Mucosa of stomach (tissue), 1 donor: Measurements from ENCODE around the gene RIPPLY3.

ENCODE experiments used
- H3K27me3 ChIP-seq: one replicate; pipeline ENCODE4 v1.7.0; 2013; ENCODE audit warnings: mild to moderate bottlenecking, low read length; ENCODE audit not compliant: control insufficient read depth, insufficient read depth
- H3K36me3 ChIP-seq: one replicate; pipeline ENCODE4 v1.7.0; 2013; ENCODE audit warnings: low read length; ENCODE audit not compliant: control insufficient read depth, insufficient read depth
- H3K4me1 ChIP-seq: one replicate; pipeline ENCODE4 v1.7.0; 2013; ENCODE audit warnings: mild to moderate bottlenecking, low read length; ENCODE audit not compliant: control insufficient read depth, insufficient read depth
- H3K4me3 ChIP-seq: one replicate; pipeline ENCODE4 v1.7.0; 2013; ENCODE audit warnings: low read length
- H3K9ac ChIP-seq: one replicate; pipeline ENCODE4 v1.7.0; 2013; ENCODE audit warnings: mild to moderate bottlenecking, low read length, moderate library complexity
- H3K9me3 ChIP-seq: one replicate; pipeline ENCODE4 v1.7.0; 2013; ENCODE audit warnings: mild to moderate bottlenecking, low read length, moderate library complexity; ENCODE audit not compliant: control insufficient read depth
- donor health status: Pancreatic carcinoma.

Gene RIPPLY3

DNA sequence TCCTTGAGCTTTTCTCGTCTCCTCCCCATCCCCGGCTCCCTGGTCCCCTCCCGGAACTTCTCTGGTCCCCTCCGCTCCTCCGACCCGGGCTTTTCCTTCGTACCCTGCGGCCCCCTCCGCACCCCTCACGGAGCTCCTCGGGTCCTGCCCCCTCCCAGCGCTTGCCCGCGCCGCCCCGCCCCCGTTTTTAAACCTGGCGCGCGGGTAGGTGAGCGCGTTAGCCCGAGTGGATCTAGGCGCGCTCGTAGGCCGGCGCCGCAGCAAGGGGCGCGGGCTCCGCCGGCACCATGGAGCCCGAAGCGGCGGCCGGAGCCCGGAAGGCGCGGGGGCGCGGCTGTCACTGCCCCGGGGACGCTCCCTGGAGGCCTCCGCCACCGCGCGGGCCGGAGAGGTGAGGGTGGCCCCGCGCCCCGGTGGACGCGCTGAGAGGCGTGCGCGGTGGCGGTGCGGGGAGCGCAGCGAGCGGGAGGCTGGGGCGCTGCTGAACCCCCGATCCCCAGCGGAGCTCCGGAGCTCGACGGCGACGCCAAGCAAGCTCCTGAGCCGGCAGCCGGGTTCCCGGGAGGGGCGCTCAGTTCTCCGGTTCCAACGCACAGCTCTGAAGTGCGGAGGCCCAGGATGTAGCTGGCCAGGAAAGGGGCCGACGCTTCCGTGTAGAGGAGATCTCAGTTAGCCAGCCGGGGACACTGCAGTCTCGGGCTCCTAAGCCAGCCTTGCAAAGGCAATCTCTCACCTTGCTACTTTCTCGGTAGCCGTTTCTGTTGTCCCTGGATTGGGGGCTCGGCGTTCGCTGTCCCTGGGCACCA lies at the start of gene RIPPLY3:
TSS of gene RIPPLY3 (plus strand) at position 217 of the 806 bp plus-strand sequence. CDS start at position 288, 71 bp downstream.
- Histone ChIP-seq H3K9me3 (no peaks in the 10 kb centered on the region), H3K4me1 (peaks cover 11% of the 10 kb centered on the region), H3K9ac (no peak within 1 kb of the TSS), H3K27me3 (peaks cover 45% of the 10 kb centered on the region), H3K4me3 (no peak within 1 kb of the TSS), H3K36me3 (no peaks in the 10 kb centered on the region)

DNA sequence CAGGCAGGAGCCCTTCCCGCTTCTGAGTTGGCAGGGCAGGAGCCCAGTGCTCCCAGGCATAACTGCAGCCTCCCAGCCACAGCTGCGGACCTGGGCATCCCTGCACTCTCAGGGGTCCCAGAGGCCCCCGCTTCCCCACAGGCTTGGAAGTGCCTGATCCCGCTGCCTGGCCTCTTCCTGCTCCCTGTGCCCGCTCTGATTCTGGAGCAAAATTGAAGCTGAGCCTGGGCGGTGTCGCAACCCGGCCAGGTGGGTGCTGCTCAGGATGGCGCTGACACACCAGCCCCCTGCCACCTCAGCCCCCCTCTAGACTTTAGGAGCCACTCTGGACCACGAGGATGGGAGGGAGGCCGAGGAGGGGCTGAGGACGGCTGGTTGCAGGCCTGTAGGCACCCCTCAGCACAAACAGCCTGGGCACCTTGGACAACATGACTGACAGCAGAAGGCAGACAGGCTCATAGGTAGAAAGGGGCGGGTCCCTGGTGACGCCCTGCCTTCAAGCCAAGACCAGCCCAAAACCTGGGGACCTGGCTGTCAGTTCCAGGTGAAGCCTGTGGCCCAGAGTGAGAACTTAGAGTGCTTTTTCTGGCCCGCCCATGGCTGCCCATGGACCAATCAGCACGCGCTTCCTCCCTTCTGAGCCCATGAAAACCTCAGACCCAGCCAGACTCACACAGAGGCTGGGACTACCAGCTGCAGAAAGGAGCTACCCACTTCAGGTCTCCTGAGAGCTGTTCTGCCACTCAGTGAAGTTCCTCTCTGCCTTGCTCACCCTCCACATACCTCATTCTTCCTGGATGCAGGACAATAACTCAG lies 47.3 kb upstream of the RIPPLY3 start:
- Histone ChIP-seq H3K9ac (no peak overlapping the region), H3K27me3 (no peaks in the 10 kb centered on the region), H3K4me1 (no peaks in the 10 kb centered on the region), H3K36me3 (no peaks in the 10 kb centered on the region), H3K4me3 (no peak overlapping the region), H3K9me3 (no peaks in the 10 kb centered on the region)

- Histone ChIP-seq H3K4me3 (no peak overlapping the region), H3K4me1 (peaks cover 4% of the 10 kb centered on the region), H3K9ac (no peak overlapping the region), H3K9me3 (no peaks in the 10 kb centered on the region), H3K36me3 (no peaks in the 10 kb centered on the region), H3K27me3 (no peaks in the 10 kb centered on the region)
Measured at GRCh38 chr21:36960676-36961284, 45.7 kb upstream of the RIPPLY3 start.

DNA sequence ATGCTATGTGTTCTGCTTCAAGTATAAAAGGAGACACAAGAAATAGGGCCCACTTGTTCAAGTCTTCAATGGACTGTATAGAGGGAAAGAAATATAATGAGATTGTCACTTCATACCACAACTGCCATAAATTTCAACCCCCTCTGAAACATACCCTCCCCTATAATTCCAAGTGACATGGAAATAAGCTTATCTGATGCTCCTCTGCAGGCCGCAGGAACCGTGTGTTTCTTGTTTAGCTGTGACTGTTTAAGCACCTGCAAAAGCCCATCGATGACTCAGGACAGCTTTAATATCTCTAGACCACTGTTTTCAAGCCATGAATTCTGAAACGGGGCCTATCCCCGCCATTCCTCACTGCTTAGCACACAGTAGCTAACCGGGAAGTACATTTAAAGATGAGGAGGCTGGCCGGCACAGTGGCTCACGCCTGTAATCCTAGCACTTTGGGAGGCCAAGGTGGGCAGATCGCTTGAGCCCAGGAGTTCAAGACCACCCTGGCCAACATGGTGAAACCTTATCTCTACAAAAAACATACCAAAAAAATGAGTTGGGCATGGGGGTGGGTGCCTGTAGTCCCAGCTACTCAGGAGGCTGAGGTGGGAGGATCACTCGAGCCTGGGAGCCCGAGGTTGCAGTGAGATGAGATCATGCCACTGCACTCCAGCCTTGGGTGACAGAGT lies 44.3 kb upstream of the RIPPLY3 start:
- H3K36me3 ChIP-seq: no peaks in the 10 kb centered on the region
- peaks cover 8% of the 10 kb centered on the region for H3K4me1 ChIP-seq
- no peak overlapping the region for H3K9ac ChIP-seq
- H3K9me3 ChIP-seq: no peaks in the 10 kb centered on the region
- H3K27me3 ChIP-seq: no peaks in the 10 kb centered on the region
- H3K4me3 ChIP-seq: no peak overlapping the region

- Histone ChIP-seq H3K27me3 (no peaks in the 10 kb centered on the region), H3K36me3 (no peaks in the 10 kb centered on the region), H3K4me1 (peaks cover 10% of the 10 kb centered on the region), H3K4me3 (no peak overlapping the region), H3K9ac (no peak overlapping the region), H3K9me3 (no peaks in the 10 kb centered on the region)
Measured at GRCh38 chr21:36964398-36964797, 42.1 kb upstream of the RIPPLY3 start.

- H3K9ac ChIP-seq: no peak overlapping the region
- H3K36me3 ChIP-seq: no peaks in the 10 kb centered on the region
- H3K4me3 ChIP-seq: no peak overlapping the region
- no peaks in the 10 kb centered on the region for H3K9me3 ChIP-seq
- H3K4me1 ChIP-seq: peaks cover 10% of the 10 kb centered on the region
- no peaks in the 10 kb centered on the region for H3K27me3 ChIP-seq
Measured at GRCh38 chr21:36964827-36965719, 41.4 kb upstream of the RIPPLY3 start.

DNA sequence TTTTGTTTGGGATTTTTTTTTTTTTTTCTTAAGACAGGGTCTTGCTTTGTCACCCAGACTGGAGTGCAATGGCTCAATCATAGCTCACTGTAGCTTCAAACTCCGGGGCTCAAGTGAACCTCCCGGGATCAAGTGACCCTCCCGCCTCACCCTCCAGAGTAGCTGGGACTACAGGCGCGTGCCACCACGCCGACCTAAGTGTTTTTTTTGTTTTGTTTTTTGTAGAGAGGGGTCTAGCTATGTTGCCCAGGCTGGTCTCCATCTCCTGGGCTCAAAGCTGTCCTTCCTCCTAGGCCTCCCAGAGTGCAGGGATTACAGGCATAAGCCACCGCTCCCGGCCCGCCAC lies 40.8 kb upstream of the RIPPLY3 start:
- Histone ChIP-seq H3K9ac (peak overlapping the region; percentile 86), H3K9me3 (no peaks in the 10 kb centered on the region), H3K27me3 (no peaks in the 10 kb centered on the region), H3K4me1 (peaks cover 10% of the 10 kb centered on the region), H3K36me3 (no peaks in the 10 kb centered on the region), H3K4me3 (peak overlapping the region; percentile 71)

- H3K4me1 ChIP-seq: peaks cover 10% of the 10 kb centered on the region
- H3K9me3 ChIP-seq: no peaks in the 10 kb centered on the region
- H3K36me3 ChIP-seq: no peaks in the 10 kb centered on the region
- H3K4me3 ChIP-seq: peak within 1 kb of the TSS; percentile 71
- peak within 1 kb of the TSS; percentile 86 for H3K9ac ChIP-seq
- no peaks in the 10 kb centered on the region for H3K27me3 ChIP-seq
Measured at GRCh38 chr21:36966066-36966820, 40.3 kb upstream of the RIPPLY3 start, which contains the start of gene HLCS. TSS of gene HLCS (minus strand) at chr21:36966669. CDS start at chr21:36966638, 31 bp downstream.

- peak overlapping the region; percentile 64 for H3K9ac ChIP-seq
- no peaks in the 10 kb centered on the region for H3K9me3 ChIP-seq
- H3K27me3 ChIP-seq: no peaks in the 10 kb centered on the region
- H3K4me3 ChIP-seq: peak overlapping the region; percentile 46
- H3K4me1 ChIP-seq: peaks cover 10% of the 10 kb centered on the region
- H3K36me3 ChIP-seq: no peaks in the 10 kb centered on the region
Measured at GRCh38 chr21:36966821-36967768, 39.4 kb upstream of the RIPPLY3 start.

DNA sequence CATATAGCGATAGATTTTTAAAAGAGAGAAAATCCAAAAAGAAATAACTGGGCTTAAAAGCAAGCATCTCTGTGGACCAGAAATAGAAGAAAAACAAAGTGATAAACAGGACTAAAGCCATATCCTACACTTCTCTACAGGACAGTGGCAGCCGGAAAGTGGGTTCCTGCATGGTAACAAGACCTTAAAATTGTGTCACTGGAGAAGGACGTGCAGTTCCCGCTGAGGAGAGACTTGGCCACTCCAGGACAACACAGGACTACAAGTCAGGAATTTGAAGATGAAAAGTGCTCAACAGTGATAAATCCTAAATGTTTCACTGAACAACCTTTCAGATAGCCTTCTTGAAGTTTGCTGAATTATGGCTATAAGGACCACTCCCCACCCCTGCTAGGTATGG lies 38.1 kb upstream of the RIPPLY3 start:
- no peaks in the 10 kb centered on the region for H3K27me3 ChIP-seq
- H3K36me3 ChIP-seq: no peaks in the 10 kb centered on the region

More for the DNA sequence above, 38.1 kb upstream of the RIPPLY3 start:
- Histone ChIP-seq H3K9ac (no peak overlapping the region), H3K9me3 (no peaks in the 10 kb centered on the region), H3K4me3 (no peak overlapping the region), H3K4me1 (peaks cover 10% of the 10 kb centered on the region)
